HG02943 (cell line): ENCODE results near the gene SLCO3A1.

ENCODE experiments used
- ATAC-seq: cut with Tn5 transposase; IDR thresholded peaks from one replicate; pipeline ENCODE4 v1.9.1; 2021; ENCODE audit warnings: mild to moderate bottlenecking, low read depth, moderate library complexity; ENCODE audit not compliant: unreplicated experiment

Gene SLCO3A1

DNA sequence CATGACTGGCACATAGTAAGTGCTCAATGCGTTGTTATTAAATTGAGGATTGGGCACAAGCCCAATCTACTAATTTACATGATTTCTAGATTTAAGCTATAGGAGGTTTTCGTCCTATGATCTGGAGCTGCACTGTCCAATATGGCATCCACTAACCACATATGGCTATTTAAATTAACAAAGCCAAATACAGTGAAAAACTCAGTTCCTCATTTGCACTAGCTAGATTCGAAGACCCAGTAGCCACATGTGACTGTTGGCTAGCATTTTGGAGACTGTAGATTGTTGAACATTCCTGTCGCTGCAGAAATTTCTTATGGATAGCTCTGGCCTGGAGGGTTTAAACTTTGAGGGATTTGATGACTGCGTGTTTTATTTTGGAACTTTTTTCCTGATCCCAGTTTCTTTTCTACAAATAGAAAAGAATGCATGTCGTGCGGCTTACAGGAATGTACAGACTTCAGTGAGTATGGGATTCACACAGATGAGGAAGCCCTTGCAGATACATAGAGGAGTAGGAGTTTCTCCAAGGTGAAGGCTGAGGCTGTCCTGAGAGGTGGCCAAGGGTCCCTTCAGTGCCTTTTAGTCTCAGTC lies 82.8 kb downstream of the SLCO3A1 start:
- no peak for ATAC-seq

DNA sequence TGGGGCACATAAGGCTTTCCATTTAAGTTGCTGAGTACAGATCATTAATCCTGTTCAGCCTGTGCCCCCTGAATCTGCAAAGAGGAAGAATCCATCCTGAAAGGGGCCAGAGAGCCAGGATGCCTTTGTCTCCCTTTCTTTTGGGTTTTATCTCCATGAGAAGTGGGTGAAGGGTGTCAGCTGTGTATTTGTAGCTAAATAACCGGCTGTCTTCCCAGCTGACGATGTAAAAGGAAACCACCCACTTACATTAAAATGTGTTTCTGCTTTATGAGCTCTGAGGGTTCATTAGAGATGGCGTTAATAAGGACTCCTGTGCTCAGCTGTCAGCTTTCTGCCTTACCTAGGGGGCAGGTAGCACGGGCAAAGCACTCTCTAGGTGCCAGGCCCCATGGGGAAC lies 83.4 kb downstream of the SLCO3A1 start:
- ATAC-seq, result no peak

- ATAC-seq, result no peak
Observed at GRCh38 chr15:91938136-91938535, 84.6 kb downstream of the SLCO3A1 start.

GRCh38 chr15:91939403-91939831 lies 85.9 kb downstream of the SLCO3A1 start:
- no peak for ATAC-seq

- ATAC-seq, result no peak
Observed at GRCh38 chr15:91940496-91941381, 87.2 kb downstream of the SLCO3A1 start.

DNA sequence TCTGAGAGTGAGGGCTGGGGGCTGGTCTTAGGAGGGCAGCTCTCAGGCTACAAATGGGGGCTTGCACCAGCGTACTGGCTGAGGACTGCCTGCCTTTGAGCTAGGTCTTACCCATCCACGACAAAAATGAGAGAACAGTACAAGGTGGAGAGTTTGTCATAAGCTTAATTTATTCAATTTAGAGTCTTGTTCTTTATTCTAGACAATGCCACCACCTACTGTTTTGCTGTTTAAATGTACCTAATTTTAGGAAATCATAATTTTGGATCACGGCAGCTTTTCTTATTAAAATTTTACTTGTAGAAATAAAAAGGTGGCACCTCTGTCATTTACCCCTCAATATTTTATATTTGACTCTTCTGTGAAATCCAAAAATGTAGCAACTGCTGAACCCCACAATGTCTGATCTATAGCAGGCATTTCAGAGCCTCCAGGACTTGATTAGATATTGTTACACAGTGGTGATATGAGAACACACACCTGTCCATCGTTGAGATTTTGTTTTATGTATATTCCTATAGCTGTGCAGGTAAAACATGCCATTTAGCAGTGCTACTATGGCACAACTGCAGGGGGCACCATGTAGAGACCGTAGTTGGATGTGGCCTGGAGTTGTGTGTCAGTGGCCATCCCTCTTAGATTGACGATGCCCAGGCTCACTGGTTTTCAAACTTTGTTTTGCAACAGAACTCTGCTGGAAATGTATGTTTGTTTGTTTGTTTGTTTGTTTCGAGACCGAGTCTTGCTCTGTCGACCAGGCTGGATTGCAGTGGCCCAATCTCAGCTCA lies 88.6 kb downstream of the SLCO3A1 start:
- no peak for ATAC-seq

- no peak for ATAC-seq
Observed at GRCh38 chr15:91942720-91943394, 89.3 kb downstream of the SLCO3A1 start.

- ATAC-seq, result no peak
Observed at GRCh38 chr15:91944331-91944730, 90.8 kb downstream of the SLCO3A1 start.

DNA sequence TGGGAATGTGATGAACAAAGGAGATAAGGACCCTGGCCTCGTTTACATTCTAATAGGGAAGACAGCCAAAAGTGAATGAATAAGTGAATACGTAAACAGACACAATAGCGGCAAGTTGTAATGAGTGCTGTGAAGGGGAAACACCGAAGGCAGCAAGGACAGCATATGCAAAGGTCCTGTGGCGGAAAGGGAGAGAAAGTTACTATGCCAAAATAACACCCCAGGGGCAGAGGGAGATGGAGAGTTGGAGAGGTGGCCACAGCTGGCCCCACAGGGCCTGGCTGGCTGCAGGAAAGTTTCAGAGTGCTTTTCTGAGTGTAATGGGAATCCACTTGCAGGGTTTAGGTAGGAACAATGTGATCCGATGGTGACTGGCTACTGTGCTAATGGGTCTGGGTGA lies 91.9 kb downstream of the SLCO3A1 start:
- no peak for ATAC-seq

- no peak for ATAC-seq
Observed at GRCh38 chr15:91946075-91946474, 92.6 kb downstream of the SLCO3A1 start.

GRCh38 chr15:91946581-91947292 lies 93.2 kb downstream of the SLCO3A1 start:
- ATAC-seq, result no peak

- no peak for ATAC-seq
Observed at GRCh38 chr15:91947293-91947679, 93.8 kb downstream of the SLCO3A1 start.

- no peak for ATAC-seq
Observed at GRCh38 chr15:91947683-91948608, 94.4 kb downstream of the SLCO3A1 start.

GRCh38 chr15:91949361-91949760 lies 95.9 kb downstream of the SLCO3A1 start:
- ATAC-seq, result no peak

- ATAC-seq, result no peak
Observed at GRCh38 chr15:91950054-91950453, 96.5 kb downstream of the SLCO3A1 start.

GRCh38 chr15:91950631-91951329 lies 97.3 kb downstream of the SLCO3A1 start:
- ATAC-seq, result no peak

- no peak for ATAC-seq
Observed at GRCh38 chr15:91952216-91952615, 98.7 kb downstream of the SLCO3A1 start.

- no peak for ATAC-seq
Observed at GRCh38 chr15:91953432-91953831, 99.9 kb downstream of the SLCO3A1 start.
